WTC11 (cell line): Measurements from ENCODE around the gene MAP3K7.

Source experiments
- NFE2L1 ChIP-seq: sonication (generic); formaldehyde crosslinking; IDR thresholded peaks from 2 replicates; pipeline ENCODE4 v1.8.1; 2023; ENCODE audit warnings: missing genetic modification reagents
- ZNF317 ChIP-seq: sonication (generic); formaldehyde crosslinking; IDR thresholded peaks from 2 replicates; pipeline ENCODE4 v1.8.1; 2023; ENCODE audit warnings: low read depth, mild to moderate bottlenecking, moderate library complexity, missing genetic modification reagents, borderline replicate concordance
- TF ChIP-seq, protein P1 (sequence below): fragments of 200-600 bp; IDR thresholded peaks from 2 replicates; pipeline ENCODE4 v1.8.0; 2022; ENCODE audit warnings: antibody characterized with exemption
- TF ChIP-seq, protein P2 (sequence below): sonication (generic); formaldehyde crosslinking; IDR thresholded peaks from 2 replicates; pipeline ENCODE4 v1.8.0; 2023; ENCODE audit warnings: mild to moderate bottlenecking, missing genetic modification reagents
- TF ChIP-seq, protein P3 (sequence below): sonication (generic); formaldehyde crosslinking; IDR thresholded peaks from 2 replicates; pipeline ENCODE4 v1.8.0; 2023; ENCODE audit warnings: missing genetic modification reagents

DNA sequence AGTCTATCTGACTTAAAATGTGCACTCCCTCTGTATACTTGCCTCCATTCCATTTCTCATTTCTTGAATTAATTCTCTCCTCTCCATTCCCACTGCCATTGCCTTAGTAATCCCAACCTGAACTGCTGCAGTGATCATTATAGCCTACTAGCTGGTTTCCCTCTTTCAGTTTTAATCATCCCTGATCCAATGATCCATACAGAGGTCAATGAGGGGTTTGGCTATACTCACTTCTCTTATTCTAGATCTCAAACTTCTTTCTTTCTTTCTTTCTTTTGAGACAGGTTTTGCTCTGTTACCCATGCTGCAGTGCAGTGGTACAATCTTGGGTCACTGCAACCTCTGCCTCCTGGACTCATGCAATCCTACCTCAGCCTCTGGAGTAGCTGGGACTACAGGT, 17.6 kb downstream of the MAP3K7 start:
- TF ChIP-seq NFE2L1 (CRISPR knock-in tag), result no peak
- no peak for TF ChIP-seq ZNF317 (CRISPR knock-in tag)
- TF ChIP-seq, protein P1, sequence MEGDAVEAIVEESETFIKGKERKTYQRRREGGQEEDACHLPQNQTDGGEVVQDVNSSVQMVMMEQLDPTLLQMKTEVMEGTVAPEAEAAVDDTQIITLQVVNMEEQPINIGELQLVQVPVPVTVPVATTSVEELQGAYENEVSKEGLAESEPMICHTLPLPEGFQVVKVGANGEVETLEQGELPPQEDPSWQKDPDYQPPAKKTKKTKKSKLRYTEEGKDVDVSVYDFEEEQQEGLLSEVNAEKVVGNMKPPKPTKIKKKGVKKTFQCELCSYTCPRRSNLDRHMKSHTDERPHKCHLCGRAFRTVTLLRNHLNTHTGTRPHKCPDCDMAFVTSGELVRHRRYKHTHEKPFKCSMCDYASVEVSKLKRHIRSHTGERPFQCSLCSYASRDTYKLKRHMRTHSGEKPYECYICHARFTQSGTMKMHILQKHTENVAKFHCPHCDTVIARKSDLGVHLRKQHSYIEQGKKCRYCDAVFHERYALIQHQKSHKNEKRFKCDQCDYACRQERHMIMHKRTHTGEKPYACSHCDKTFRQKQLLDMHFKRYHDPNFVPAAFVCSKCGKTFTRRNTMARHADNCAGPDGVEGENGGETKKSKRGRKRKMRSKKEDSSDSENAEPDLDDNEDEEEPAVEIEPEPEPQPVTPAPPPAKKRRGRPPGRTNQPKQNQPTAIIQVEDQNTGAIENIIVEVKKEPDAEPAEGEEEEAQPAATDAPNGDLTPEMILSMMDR, result no peak
- TF ChIP-seq, protein P2, sequence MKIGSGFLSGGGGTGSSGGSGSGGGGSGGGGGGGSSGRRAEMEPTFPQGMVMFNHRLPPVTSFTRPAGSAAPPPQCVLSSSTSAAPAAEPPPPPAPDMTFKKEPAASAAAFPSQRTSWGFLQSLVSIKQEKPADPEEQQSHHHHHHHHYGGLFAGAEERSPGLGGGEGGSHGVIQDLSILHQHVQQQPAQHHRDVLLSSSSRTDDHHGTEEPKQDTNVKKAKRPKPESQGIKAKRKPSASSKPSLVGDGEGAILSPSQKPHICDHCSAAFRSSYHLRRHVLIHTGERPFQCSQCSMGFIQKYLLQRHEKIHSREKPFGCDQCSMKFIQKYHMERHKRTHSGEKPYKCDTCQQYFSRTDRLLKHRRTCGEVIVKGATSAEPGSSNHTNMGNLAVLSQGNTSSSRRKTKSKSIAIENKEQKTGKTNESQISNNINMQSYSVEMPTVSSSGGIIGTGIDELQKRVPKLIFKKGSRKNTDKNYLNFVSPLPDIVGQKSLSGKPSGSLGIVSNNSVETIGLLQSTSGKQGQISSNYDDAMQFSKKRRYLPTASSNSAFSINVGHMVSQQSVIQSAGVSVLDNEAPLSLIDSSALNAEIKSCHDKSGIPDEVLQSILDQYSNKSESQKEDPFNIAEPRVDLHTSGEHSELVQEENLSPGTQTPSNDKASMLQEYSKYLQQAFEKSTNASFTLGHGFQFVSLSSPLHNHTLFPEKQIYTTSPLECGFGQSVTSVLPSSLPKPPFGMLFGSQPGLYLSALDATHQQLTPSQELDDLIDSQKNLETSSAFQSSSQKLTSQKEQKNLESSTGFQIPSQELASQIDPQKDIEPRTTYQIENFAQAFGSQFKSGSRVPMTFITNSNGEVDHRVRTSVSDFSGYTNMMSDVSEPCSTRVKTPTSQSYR (CRISPR knock-in tag), result no peak
- TF ChIP-seq, protein P3, sequence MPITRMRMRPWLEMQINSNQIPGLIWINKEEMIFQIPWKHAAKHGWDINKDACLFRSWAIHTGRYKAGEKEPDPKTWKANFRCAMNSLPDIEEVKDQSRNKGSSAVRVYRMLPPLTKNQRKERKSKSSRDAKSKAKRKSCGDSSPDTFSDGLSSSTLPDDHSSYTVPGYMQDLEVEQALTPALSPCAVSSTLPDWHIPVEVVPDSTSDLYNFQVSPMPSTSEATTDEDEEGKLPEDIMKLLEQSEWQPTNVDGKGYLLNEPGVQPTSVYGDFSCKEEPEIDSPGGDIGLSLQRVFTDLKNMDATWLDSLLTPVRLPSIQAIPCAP (CRISPR knock-in tag), result no peak
